CD4-positive, alpha-beta T cell treated with Interleukin-4 for 4 hours (primary cell): ENCODE measurements around the gene KAZN.
"Not testable (repeated sequence)": the region's sequence is repeated elsewhere in the genome, so short reads cannot be mapped to it uniquely, and the experiment has no call there.

Source experiments
- DNase-seq: peaks from one replicate; pipeline ENCODE4 v3.0.0-alpha.2; 2020

Gene KAZN

DNA sequence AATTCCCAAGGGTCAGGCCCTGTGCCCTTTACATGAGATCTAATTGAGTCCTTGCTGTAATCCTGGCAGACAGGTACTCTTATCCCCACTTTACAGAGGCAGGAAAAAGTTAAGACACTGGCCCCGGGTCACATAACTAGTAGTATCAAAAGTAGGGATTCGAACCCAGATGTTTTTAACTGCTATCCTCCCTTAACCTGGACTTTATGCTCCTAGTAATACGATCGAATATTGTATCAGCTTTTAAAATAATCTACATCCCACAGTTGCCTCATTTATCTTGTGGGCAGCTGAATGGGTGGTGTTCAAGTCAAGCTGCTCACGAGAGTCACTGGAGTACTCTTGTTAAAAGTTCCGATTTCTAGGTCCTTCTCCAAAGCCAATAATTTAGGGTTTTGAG, 529.6 kb downstream of the KAZN start:
- DNase-seq, result no peak

DNA sequence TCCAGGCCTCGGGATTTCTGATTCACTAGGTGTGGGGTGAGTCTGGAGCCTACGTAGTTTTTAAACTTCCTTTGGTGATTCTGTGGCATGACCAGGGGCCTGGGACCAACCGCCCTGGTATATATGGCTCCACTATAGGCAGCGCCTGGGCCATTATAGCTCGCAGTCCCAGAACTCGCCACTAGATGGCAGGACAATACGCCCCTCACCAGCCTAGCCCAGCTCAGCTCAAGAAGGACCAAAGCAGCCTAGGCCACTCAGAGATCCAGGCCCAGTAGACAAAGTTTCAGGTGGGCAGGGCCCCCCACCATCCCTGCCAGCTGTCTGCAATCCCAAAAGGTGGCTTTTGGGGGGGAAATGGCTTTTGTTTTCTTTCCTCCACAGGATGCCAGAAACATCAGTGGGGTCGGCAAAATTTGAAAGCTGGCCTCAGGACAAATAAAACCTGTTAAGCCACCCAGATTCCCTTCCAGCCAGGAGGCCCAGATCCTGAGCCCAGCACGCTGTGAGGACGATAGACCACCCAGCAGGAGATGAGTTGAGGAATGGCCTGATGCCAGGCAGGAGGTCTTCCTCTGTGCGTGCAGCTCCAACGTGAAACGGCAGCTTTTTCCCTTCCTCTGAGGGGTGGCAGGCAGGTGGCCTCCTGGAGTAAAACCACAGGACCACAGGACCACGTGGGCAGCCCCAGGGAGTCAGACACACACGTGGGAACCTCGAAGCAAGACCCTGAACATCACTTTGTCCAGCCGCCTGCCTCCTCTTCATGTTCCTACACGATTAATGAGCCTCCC, 530.2 kb downstream of the KAZN start:
- DNase-seq, result peak; percentile 62

DNA sequence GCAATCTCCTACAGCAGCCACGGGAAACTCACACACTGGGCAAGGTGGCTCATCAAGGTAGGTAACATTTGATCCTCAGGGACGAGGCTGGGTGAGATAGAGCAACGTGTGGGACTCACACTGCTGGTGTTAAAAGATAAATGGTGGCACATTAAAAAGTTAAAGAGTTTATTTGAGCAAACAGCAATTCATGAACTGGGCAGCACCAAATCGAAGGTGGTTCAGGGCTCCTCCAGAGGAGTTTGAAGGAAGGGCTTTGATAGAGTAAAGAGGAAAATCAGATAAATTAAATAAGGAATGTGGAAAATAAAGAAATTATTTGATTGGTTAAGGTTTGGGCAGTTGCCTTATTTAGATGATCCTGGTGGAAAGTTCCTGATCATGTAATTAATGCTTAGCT, 531.5 kb downstream of the KAZN start:
- DNase-seq, result no peak

DNA sequence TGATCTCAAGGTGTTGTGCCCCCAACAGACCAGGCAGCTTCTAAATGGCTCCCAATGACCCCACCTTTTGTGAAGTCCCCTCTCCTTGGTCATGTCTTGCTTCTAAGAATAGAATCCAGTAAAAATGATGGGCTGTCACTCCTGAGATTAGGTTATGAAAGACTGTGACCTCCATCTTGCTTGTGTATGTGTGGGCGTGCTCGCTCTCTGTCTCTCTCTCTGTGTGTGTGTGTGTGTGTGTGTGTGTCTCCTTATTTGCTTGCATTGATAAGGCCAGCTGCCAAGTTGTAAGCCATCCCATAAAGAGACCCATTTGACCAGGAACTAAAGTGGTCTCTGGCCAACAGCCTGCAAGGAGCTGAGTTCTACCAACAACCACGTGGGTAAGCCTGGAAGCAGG, 532.1 kb downstream of the KAZN start:
- no peak for DNase-seq

DNA sequence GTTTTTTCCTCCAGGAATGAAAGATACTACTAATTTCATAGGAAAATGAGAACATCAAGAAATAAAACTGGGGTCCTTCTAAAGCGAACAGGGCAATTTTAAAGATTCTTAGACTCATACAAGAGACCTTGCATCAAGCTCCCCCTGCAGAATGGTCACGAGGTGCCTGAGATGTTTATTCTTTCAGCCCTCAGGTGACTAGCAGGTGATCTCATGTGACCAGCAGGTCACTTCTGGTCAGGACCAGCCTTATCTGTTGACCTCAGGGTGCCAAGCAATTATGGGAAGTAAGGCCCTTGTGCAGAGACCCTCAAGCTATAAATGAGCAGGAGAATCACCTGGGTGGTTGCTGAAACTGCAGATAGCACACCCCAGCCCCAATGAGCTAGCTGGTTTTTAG, 534.5 kb downstream of the KAZN start:
- no peak for DNase-seq

DNA sequence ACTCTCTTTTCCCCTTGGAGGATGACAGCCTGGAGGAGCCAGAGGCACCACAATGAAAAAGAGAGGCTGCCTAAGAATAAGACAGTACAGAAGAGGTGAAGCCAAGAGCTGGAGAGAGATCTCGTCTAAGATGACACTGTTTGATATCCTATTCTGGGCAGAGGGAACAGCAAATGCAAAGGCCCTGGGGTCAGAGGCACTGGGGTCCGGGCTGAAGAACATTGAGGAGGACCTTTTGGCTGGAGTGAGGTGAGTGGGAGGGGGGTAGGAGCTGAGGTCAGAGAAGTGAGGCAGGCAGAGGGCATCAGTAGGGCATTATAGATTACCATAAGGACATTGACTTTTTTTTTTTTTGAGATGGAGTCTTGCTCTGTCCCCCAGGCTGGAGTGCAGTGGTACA, 535.8 kb downstream of the KAZN start:
- DNase-seq, result no peak

DNA sequence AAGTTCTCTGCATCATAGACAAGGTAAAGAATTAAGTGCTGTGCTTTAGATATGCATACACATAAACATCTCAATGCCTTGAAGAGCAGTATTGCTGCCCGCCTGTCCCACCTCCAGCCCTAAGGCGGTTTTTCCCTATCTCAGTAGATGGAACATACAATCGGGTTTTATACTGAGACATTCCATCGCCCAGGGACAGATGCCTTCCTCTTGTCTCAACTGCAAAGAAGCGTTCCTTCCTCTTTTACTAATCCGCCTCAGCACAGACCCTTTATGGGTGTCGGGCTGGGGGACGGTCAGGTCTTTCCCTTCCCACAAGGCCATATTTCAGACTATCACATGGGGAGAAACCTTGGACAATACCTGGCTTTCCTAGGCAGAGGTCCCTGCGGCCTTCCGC, 537.1 kb downstream of the KAZN start:
- DNase-seq, result not testable (repeated sequence)

DNA sequence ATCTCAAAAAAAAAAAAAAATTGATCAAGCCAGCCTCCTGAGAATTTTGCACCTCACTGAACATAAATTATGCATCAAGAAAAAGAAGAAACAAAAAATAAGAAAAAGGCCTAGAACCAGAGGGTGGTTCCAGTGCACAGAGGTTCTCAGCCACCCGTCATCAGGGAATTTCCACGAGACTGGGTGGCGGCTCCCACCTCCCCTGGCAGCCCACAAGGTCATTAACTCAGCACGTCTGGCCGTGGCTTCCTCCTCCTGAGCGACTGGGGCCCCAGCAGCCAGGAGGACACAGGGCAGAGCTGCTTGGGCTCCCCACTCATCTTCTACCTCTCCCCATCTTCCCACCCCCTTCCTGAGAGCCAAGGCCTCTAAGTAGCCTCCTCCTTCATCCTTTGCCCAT, 539.3 kb downstream of the KAZN start:
- no peak for DNase-seq

DNA sequence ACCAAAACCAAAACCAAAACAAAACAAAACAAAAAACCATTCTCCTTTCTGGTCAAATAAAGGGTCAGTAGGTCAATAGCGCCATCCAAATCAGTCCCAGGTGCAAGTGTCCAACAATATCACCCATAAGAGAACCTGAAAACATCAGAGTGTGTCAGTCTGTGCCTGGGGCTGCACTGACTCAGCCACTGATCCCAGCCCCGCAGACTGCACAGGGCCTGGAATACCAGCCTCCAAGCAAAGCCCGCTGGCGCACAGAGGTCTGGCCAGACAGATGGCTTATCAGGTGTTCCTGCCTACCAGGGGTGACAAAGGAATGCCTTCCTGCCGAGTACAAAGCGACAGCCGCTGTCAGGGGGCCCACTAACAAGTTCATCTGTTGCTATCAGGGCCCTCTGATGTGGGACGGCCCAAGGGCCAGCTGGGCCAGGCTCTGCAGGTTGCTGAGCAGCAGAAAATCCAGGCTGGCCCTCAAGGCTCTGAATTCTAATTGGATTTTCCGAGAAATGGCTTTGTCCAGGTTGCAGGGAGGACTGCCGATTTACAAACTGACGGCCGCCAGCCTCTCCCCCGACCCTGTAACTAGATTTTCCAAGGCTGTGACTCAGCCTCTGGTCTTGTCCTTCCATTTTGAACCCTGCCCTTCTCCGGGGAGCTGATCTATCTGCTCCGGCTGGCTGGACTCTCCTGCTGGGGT, 541.3 kb downstream of the KAZN start:
- DNase-seq, result no peak

DNA sequence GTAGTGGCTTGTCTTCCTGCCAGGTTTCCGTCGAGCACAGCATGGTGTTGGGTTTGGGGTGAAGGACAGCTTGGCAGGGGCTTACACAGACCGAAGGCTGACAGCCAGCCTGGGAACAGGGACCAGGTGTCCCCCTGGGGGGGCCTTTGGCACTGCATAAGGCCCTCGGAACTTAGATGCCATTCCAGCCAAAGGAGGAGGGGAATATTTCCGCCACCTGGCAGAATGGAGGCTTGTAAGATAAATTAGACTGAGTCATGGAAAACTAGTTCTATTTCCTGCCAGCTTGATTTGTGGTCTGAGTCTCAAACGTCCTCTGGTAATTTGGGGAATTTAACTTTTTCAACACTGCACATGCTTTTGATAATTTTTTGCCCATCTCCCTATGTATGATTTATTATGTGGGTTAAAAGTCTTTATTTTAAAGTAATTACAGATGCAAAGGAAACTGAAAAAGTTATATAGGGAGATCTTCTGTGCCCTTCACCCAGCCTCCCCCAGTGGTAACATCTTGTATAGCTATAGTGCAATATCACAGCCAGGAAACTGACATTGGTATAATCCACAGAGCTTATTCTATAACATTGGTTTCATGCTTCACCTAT, 543.6 kb downstream of the KAZN start:
- no peak for DNase-seq

DNA sequence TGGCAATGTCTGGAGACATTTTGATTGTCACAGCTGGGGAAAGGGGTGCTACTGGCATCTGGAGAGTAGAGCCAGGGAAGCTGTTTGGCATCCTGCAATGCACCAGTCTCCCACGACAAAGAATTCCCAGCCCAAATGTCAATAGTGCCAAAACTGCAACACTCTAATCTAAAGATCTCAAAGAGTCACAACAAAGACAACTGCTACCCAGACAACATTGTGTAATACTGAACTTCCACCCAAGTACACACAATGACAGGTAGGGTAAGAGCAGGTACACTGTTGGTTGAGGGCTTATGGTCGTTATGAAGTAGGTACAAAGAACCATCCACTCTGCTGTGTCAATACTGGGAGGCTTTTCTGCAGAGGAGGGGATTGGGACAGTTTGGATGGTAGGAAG, 546.8 kb downstream of the KAZN start:
- no peak for DNase-seq

DNA sequence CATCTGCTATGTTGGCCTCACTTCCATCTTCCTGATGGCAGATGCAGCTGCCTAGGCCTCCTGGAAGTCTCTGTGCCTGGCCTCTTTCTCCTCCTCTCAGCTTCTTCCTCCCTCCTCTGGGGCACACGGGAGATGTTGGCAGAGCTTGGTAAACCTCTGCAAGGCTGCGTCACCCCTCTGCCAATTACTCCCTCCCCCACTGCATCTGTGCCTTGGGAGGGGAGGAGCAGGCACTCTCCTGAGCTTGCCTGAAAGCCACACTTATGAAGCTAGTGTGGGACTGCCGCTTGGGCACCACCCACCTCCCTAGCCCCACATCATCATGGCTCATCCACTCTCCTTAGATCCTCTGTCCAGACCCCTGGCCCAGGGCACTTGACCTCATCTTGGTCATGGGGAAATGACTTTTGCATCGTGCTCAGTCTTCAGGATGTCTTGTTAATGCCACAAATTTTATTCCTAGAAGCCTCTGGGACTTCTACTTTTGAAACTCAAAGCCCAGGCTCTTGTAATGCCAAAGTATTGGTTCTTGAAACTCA, 547.7 kb downstream of the KAZN start:
- DNase-seq, result no peak

DNA sequence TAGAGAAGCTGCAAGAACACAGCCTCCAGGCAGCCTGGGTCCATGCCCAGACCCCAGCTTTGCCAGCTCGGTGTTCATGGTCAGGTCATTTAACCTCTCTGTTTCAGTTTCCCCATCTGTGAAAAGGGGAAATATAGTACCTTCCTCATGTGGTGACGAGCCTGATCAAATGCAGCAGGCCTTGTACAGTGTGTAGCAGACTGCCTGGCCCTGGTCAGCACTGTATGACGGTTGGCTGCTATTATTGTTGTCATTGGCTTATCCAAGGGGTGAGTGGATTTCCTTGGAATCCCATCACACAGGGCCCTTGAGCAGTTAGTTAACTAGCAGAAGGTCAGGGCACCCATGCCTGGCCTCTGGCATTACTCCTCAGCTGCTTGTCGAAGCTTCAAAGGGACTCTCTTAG, 548.5 kb downstream of the KAZN start:
- DNase-seq, result no peak

DNA sequence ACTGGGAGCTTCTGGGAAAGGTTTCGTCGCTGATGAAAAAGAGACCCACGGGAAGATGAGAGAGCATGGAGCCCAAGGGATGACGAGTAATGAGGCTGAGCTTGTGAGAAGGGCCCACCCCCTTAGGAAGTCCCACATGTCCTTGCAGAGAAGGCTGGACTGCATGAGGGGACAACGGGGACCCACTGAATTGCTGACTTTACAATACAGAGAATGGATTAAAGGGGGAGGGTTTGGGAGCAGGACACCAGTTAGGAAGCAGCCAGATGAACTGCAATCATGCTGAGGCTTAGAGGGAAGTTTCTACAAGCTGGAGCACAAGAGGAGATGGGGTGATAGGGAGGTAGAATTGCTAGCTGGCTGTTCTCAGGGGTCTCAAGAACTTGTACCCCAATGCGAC, 549.5 kb downstream of the KAZN start:
- no peak for DNase-seq

DNA sequence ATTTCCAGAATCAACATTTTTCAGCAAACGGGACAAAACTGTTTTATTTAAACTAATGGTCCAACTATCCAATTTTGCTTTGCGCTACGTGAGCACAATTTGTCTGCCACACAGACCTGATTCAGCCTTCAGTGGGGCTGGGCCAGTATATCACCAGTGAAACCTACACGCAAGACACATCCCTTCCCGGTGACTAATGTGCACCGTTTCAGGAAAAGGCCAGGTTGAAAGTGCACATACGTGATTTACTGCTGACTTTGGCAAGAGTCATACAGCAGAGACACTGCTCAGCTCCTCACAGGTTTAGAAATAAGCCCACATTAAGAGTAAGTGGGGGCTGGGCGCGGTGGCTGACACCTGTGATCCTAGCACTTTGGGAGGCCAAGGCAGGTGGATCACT, 550.0 kb downstream of the KAZN start:
- no peak for DNase-seq

DNA sequence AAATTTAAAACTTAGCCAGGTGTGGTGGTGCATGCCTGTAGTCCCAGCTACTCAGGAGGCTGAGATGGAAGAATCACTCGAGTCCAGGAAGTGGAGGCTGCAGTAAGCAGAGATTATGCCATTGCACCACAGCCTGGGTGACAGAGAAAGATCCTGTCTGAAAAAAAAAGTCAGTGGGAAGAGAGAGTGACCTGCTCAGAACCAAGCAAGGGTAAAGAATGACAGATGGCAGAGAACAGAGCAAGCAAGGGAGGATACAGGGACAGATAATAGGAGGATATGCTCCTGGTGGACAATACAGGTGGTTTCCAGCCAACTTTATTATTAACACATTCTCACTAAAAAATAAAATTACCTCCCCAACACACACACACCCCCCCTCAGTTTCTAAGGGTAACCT, 550.5 kb downstream of the KAZN start:
- no peak for DNase-seq

DNA sequence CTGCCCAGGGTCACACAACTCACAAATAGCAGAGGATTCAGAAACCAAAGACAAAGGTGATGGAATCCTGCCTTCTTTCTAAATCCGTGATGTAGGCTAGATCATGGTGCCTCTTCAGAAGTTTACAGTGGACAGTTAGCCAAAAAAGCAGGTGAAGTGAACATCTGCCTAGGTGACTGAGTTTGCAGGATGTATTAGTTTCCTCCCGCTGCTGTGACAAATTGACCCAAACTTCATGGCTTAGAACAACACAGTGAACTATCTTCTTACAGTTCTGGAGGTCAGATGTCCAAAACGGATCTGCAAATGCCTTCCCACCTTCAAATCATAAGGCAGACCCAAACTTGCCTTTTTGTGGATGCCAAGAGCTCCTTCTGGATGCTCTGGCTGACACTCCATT, 551.9 kb downstream of the KAZN start:
- no peak for DNase-seq

DNA sequence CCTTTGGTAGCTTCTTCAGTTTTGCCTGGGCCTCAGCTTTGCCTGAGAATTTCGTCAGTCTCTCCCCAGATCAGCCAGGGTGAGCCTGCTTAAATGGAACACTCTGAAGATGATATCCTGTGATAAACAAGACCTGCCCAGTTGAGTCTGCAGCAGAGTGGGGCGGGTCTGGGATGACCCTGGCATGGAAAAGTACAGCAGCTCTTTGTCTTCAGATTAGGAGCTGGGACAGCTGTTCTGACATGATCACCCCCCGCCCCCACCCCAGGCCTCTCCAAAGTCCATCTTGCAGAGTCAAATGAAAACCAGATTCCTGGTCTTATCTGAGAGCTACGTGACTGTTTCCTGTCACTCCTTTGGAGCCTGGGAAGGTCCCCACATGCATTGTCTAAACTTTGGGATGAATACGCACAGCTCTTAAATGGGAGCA, 552.9 kb downstream of the KAZN start:
- no peak for DNase-seq

DNA sequence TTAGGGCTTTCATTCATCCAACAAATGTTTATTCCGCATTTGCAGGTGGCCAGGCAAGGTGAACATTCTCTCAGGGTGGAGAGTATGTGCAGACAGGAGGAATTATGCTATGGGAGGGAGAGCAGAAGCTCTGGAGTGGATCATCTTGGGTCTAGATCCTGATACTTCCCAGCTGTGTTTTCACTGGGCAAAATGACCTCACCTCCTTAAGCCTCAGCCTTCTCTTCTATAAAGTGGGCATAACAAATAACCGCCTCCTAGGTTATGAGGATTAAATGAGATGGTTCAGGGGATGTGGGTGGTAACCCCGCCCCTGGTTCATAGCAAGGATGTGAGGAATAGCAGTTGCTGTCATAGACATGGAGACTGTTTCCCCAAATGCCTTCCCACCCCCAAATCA, 553.4 kb downstream of the KAZN start:
- no peak for DNase-seq

DNA sequence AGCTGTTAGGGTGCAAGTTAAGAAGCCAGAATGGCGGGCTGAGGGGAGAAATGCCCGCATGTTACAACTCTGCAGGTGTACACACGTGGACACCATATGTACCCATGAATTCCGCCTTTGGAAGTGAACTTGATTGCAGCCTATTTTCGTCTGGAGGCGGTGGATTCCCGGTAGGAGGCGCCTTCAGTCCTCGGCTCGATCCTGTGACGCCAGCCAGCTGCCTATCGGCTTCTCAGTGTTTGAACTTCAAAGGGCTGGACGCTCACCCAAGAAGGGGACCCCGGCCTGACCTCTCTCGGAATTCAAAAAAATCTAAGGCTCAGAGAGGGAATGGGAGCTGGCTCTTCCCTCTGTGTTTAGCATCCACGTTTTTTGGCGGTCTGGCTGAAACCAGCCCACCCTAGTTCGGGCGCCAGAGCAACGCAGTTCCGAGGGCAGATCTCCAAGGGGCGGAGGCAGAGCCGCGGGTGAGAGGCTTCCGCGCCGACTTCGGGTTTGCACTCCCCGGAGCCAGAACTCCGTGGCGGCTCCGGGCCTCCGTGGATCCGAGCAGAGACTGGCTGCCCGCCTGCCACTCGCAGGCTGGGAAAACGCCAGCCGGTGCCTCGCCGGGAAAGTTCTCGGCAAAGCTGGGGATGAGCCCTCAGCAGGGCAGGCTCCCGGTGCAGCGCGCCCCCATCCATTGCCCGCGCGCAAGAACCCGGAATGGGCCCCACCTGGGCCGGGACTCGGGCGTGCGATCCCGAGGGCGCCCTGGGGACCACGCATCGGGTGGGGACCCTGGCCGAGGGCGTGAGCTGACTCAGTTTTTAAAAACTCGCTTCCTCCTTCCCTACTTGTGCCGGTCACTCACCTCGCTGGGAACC, 554.1 kb downstream of the KAZN start:
- no peak for DNase-seq

DNA sequence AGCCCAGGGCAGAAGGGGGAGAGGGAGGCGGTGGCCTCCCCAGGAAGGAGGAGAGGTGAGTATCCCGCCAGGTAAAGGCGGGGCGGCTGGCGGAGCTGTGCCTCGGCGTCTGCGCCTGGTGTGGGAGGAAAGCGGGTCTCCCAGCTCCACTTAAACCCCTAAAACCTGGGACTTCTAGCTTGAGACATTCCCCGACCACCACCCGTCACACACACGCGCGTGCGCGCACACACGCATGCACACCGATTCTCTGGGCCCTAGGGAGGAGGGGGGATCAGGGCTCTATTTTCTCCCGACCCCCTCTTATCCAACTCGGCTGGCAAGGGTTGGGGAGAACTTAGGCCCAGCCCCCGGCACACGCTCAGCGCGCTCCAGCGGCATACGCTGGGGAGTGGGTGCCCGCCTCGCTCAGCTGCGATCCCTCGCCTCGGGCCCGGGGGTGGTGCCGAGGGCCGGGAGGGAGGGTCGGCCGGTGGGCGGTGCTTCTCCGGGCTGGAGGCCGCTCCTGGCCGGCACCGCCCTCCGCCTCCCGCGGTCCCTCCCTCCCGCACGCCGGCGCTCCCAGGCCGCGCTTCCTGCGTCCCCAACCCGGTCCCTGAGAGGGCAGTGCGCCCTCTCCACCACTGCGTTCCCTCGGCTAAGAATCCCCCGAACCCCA, 554.8 kb downstream of the KAZN start, which contains the start of gene TMEM51:
TSS of gene TMEM51 (plus strand) at position 564 of the 658 bp plus-strand sequence. CDS start 61,341 bp downstream, outside the sequence.
- DNase-seq, result no peak

DNA sequence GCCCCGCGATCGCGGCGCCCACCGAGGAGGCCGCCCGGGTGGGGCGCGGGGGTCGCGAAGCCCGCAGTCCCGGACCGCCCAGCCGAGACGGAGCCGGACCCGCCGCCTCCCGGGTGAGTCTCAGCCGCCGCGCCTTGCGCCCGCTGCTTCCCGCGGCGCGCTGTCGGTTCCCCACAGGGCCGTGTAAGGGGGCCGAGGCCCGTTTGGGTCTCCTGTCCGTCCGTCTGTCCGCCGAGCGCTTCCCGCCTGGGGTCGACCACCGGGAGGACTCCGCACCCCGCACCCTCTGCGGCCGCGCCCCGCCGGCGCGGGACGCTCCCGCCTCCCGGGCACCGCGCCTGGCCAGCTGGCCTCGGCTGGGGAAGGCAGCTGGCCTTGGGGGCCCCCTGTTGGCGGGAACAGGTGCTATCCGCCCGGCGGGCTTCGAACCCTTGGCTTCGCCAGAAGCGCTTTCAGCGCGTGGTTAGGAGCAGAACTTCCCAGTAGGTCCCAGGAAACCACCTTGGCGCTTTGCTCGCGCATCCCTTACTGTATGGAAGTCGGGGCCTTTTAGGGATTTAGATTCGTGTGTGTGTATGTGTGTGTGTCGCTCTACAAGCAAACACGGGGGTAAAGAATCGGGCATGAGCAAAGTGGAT, 555.5 kb downstream of the KAZN start:
- no peak for DNase-seq
